Neutrophil (primary cell): ENCODE results near the gene BCAN.

ENCODE experiments used
- H3K27ac ChIP-seq: fragments of 200-600 bp; sonication (generic); 2 replicates; pipeline ENCODE4 v1.5.1; 2016; ENCODE audit warnings: mild to moderate bottlenecking, moderate library complexity
- H3K27me3 ChIP-seq: fragments of 200-600 bp; sonication (generic); 2 replicates; pipeline ENCODE4 v1.6.0; 2016; ENCODE audit warnings: mild to moderate bottlenecking
- H3K36me3 ChIP-seq: fragments of 200-600 bp; sonication (generic); 2 replicates; pipeline ENCODE4 v1.5.1; 2017
- H3K4me1 ChIP-seq, 2 experiments: fragments of 200-600 bp in 1 of 2; sonication (generic) in 1 of 2; 1 replicate in 1 of 2; 2 replicates in 1 of 2; pipeline versions ENCODE4 v1.5.1 to v1.6.1; 2013 to 2016; ENCODE audit warnings: low read depth in 1 of 2, low read length in 1 of 2, mild to moderate bottlenecking in 1 of 2, moderate library complexity in 1 of 2; ENCODE audit not compliant: control insufficient read depth in 1 of 2, insufficient read depth in 1 of 2
- H3K4me3 ChIP-seq, 2 experiments: fragments of 200-600 bp in 1 of 2; sonication (generic) in 1 of 2; 1 replicate in 1 of 2; 2 replicates in 1 of 2; pipeline ENCODE4 v1.5.1; 2013 to 2016; ENCODE audit warnings: low read depth in 1 of 2, low read length in 1 of 2, mild to moderate bottlenecking in 1 of 2, moderate library complexity in 1 of 2
- H3K9me3 ChIP-seq: fragments of 200-600 bp; sonication (generic); 2 replicates; pipeline ENCODE4 v1.5.1; 2016
- CTCF ChIP-seq: fragments of 200-600 bp; sonication (generic); IDR thresholded peaks from 2 replicates; pipeline ENCODE4 v1.5.1; 2016; ENCODE audit warnings: antibody characterized with exemption

BCAN gene

DNA sequence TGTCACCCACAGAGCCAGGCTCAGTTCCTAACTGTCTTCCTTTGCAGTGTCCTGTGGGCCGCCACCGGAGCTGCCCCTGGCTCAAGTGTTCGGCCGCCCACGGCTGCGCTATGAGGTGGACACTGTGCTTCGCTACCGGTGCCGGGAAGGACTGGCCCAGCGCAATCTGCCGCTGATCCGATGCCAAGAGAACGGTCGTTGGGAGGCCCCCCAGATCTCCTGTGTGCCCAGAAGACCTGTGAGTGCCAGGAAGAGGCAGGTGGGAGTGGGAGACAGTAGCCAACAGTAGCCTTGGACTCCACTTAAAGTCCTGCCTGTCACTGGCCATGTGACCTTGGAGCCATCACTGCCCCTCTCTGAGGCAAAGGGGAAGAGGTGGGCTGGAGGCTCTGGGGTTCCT is 16.6 kb downstream of the BCAN start:
- Histone ChIP-seq H3K27ac (no peak overlapping the region), H3K4me3 (no peak overlapping the region), H3K9me3 (no peaks in the 10 kb centered on the region), H3K4me1 (peaks cover 24 to 31% of the 10 kb centered on the region in 2 experiments), H3K27me3 (peaks cover 100% of the 10 kb centered on the region), H3K36me3 (no peaks in the 10 kb centered on the region)
- TF ChIP-seq CTCF: no peak

DNA sequence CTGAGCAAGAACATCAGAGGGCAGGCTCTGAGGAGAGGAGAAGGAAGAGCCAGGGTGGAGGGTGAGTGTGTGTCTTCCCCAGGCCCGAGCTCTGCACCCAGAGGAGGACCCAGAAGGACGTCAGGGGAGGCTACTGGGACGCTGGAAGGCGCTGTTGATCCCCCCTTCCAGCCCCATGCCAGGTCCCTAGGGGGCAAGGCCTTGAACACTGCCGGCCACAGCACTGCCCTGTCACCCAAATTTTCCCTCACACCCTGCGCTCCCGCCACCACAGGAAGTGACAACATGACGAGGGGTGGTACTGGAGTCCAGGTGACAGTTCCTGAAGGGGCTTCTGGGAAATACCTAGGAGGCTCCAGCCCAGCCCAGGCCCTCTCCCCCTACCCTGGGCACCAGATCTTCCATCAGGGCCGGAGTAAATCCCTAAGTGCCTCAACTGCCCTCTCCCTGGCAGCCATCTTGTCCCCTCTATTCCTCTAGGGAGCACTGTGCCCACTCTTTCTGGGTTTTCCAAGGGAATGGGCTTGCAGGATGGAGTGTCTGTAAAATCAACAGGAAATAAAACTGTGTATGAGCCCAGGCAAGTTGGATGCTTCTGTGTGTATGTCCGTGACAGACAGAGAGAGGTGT is 17.1 kb downstream of the BCAN start:
- H3K9me3 ChIP-seq: no peaks in the 10 kb centered on the region
- no peak overlapping the region for H3K27ac ChIP-seq
- no peak for TF ChIP-seq CTCF
- H3K4me3 ChIP-seq: no peak overlapping the region
- H3K27me3 ChIP-seq: peaks cover 100% of the 10 kb centered on the region
- H3K4me1 ChIP-seq: peaks cover 24 to 31% of the 10 kb centered on the region in 2 experiments
- H3K36me3 ChIP-seq: no peaks in the 10 kb centered on the region

DNA sequence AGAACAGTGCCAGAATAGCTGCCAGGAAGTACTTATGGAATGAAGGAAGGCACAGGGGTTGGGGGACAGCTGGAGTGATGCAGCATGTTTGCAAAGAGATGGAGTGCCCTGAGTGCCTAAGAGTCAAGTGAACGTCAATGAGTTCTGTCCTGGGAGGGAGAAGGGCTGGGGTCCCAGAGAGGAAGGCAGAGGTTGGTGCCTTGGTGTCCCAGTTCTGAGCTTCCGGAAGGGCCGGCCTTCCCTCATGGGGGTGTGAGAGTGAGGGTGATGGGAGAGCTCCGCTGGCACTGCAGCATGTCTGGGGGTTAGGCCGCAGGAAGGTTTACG is 17.7 kb downstream of the BCAN start:
- H3K27ac ChIP-seq: no peak overlapping the region
- no peaks in the 10 kb centered on the region for H3K36me3 ChIP-seq
- H3K27me3 ChIP-seq: peaks cover 100% of the 10 kb centered on the region
- H3K4me3 ChIP-seq: no peak overlapping the region
- H3K4me1 ChIP-seq: peaks cover 24 to 31% of the 10 kb centered on the region in 2 experiments
- no peaks in the 10 kb centered on the region for H3K9me3 ChIP-seq
- no peak for TF ChIP-seq CTCF

DNA sequence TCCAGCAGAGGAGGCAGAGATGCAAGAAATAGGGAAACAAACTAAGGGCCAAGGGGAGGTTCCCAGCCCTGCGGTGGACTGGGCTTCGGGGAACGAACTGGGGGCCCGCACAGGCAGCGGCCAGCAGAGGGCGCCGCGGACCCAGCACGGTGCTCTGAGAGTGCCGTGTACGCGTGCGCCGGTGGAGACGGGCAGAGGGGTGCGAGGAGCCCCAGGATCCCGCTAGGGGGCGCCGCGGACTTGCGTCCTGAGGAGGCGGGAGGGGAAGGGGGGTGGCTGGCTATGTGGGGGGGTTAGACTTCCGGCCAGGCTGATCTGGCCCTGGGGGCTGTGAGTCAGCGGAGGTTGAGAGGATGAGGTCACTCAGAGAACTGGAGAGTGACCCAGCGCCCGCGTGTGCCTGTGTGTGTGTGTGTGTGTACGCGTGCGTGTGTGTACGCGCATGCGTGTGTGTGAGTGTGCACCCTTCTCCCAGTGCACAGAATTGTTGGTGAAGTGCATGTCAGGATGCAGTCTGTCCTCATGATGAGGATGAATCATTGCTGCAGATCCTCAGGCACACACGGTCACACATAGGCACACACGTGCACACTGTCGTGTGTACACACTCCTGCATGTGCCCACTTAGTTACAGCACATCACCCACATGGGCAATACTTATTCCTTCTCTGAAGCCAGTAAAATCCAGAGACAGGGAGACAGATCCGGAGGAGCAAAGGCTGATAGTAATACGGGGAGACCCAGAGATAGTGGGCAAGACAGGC is 18.3 kb downstream of the BCAN start:
- peak; percentile 63 for TF ChIP-seq CTCF
- Histone ChIP-seq H3K36me3 (no peaks in the 10 kb centered on the region), H3K4me1 (peaks cover 24 to 31% of the 10 kb centered on the region in 2 experiments), H3K27me3 (peaks cover 100% of the 10 kb centered on the region), H3K4me3 (no peak overlapping the region), H3K9me3 (no peaks in the 10 kb centered on the region), H3K27ac (no peak overlapping the region)

- no peak for TF ChIP-seq CTCF
- Histone ChIP-seq H3K4me1 (peaks cover 24 to 31% of the 10 kb centered on the region in 2 experiments), H3K9me3 (no peaks in the 10 kb centered on the region), H3K27ac (no peak overlapping the region), H3K36me3 (no peaks in the 10 kb centered on the region), H3K27me3 (peaks cover 100% of the 10 kb centered on the region), H3K4me3 (no peak overlapping the region)
Observed at GRCh38 chr1:156660752-156661112, 18.8 kb downstream of the BCAN start.
